DOHH2 (cell line): ENCODE results near the gene AFAP1.

Experiments
- H3F3A ChIP-seq: fragments of 200-600 bp; sonication (generic), shearing (Covaris generic); 2 replicates; pipeline ENCODE4 v1.6.0; 2016; ENCODE audit warnings: antibody characterized with exemption, mild to moderate bottlenecking; ENCODE audit not compliant: control insufficient read depth, insufficient read depth
- H3K27ac ChIP-seq: fragments of 200-600 bp; sonication (generic); 2 replicates; pipeline ENCODE4 v1.5.1; 2014; ENCODE audit warnings: low read depth, mild to moderate bottlenecking, low read length, moderate library complexity
- H3K27me3 ChIP-seq: fragments of 200-600 bp; sonication (generic); 2 replicates; pipeline ENCODE4 v1.6.1; 2014; ENCODE audit warnings: mild to moderate bottlenecking, low read length, mixed read lengths; ENCODE audit not compliant: control insufficient read depth
- H3K36me3 ChIP-seq: fragments of 200-600 bp; sonication (generic); 2 replicates; pipeline ENCODE4 v1.6.1; 2014; ENCODE audit warnings: mild to moderate bottlenecking, low read length, moderate library complexity, mixed read lengths; ENCODE audit not compliant: control insufficient read depth
- H3K4me1 ChIP-seq: fragments of 200-600 bp; sonication (generic); 2 replicates; pipeline ENCODE4 v1.6.1; 2014; ENCODE audit warnings: mild to moderate bottlenecking, low read length, mixed read lengths; ENCODE audit not compliant: control insufficient read depth
- H3K4me2 ChIP-seq: fragments of 200-600 bp; sonication (generic); 2 replicates; pipeline ENCODE4 v1.6.0; 2014; ENCODE audit warnings: mild to moderate bottlenecking, low read length, moderate library complexity
- H3K4me3 ChIP-seq: fragments of 200-600 bp; sonication (generic); 2 replicates; pipeline ENCODE4 v1.5.1; 2014; ENCODE audit warnings: mild to moderate bottlenecking, low read length, mixed read lengths
- H3K79me2 ChIP-seq: fragments of 200-600 bp; sonication (generic); 2 replicates; pipeline ENCODE4 v1.6.1; 2014; ENCODE audit warnings: mild to moderate bottlenecking, low read length, mixed read lengths; ENCODE audit not compliant: control insufficient read depth
- H3K9me2 ChIP-seq: fragments of 200-600 bp; sonication (generic); replicated peaks from 2 replicates; pipeline ENCODE4 v1.6.1; 2014; ENCODE audit warnings: mild to moderate bottlenecking, low read length, mixed read lengths; ENCODE audit not compliant: control insufficient read depth
- H3K9me3 ChIP-seq: fragments of 200-600 bp; sonication (generic); 2 replicates; pipeline ENCODE4 v1.6.1; 2014; ENCODE audit warnings: antibody characterized with exemption, low read length, mixed read lengths; ENCODE audit not compliant: control insufficient read depth, insufficient read depth
- H4K20me1 ChIP-seq: fragments of 200-600 bp; sonication (generic); 2 replicates; pipeline ENCODE4 v1.6.0; 2014; ENCODE audit warnings: low read depth, mild to moderate bottlenecking, antibody characterized with exemption, low read length, moderate library complexity; ENCODE audit not compliant: control insufficient read depth, insufficient read depth
- EZH2phosphoT487 ChIP-seq: fragments of 200-600 bp; sonication (generic); IDR thresholded peaks from 2 replicates; pipeline ENCODE4 v1.6.1; 2017; ENCODE audit warnings: borderline replicate concordance, mild to moderate bottlenecking, antibody characterized with exemption, low read length, moderate library complexity, mixed read lengths
- TF ChIP-seq, protein P1 (sequence below): fragments of 200-600 bp; sonication (generic); IDR thresholded peaks from one replicate; pipeline ENCODE4 v1.5.1; 2014; ENCODE audit warnings: antibody characterized with exemption, mild to moderate bottlenecking, low read depth, low read length; ENCODE audit not compliant: poor library complexity, severe bottlenecking

Gene AFAP1

GRCh38 chr4:7917669-7918068 is 22.0 kb downstream of the AFAP1 start:
- no peaks in the 10 kb centered on the region for H3K9me3 ChIP-seq
- no peak overlapping the region for H3K4me2 ChIP-seq
- H3K4me1 ChIP-seq, result no peaks in the 10 kb centered on the region
- no peak overlapping the region for H3K4me3 ChIP-seq
- H3K27me3 ChIP-seq, result peaks cover 6% of the 10 kb centered on the region; the same call in 1 of the 2 replicates
- TF ChIP-seq, protein P1, sequence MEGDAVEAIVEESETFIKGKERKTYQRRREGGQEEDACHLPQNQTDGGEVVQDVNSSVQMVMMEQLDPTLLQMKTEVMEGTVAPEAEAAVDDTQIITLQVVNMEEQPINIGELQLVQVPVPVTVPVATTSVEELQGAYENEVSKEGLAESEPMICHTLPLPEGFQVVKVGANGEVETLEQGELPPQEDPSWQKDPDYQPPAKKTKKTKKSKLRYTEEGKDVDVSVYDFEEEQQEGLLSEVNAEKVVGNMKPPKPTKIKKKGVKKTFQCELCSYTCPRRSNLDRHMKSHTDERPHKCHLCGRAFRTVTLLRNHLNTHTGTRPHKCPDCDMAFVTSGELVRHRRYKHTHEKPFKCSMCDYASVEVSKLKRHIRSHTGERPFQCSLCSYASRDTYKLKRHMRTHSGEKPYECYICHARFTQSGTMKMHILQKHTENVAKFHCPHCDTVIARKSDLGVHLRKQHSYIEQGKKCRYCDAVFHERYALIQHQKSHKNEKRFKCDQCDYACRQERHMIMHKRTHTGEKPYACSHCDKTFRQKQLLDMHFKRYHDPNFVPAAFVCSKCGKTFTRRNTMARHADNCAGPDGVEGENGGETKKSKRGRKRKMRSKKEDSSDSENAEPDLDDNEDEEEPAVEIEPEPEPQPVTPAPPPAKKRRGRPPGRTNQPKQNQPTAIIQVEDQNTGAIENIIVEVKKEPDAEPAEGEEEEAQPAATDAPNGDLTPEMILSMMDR, result no peak
- TF ChIP-seq EZH2phosphoT487, result no peak
- no peaks in the 10 kb centered on the region for H3F3A ChIP-seq
- H3K9me2 ChIP-seq, result no peaks in the 10 kb centered on the region
- H3K36me3 ChIP-seq, result no peaks in the 10 kb centered on the region
- no peaks in the 10 kb centered on the region for H4K20me1 ChIP-seq
- H3K27ac ChIP-seq, result no peak overlapping the region
- no peaks in the 10 kb centered on the region for H3K79me2 ChIP-seq

- no peaks in the 10 kb centered on the region for H3K9me3 ChIP-seq
- TF ChIP-seq, protein P1, result no peak
- no peak for TF ChIP-seq EZH2phosphoT487
- H3K4me1 ChIP-seq, result no peaks in the 10 kb centered on the region
- H3K27me3 ChIP-seq, result peaks cover 6% of the 10 kb centered on the region; the same call in 1 of the 2 replicates
- H4K20me1 ChIP-seq, result no peaks in the 10 kb centered on the region
- no peaks in the 10 kb centered on the region for H3K79me2 ChIP-seq
- no peaks in the 10 kb centered on the region for H3K36me3 ChIP-seq
- no peak overlapping the region for H3K4me2 ChIP-seq
- no peaks in the 10 kb centered on the region for H3K9me2 ChIP-seq
- no peak overlapping the region for H3K4me3 ChIP-seq
- H3K27ac ChIP-seq, result no peak overlapping the region
- no peaks in the 10 kb centered on the region for H3F3A ChIP-seq
These were observed 23.8 kb downstream of the AFAP1 start for GRCh38 chr4:7915875-7916242.

DNA sequence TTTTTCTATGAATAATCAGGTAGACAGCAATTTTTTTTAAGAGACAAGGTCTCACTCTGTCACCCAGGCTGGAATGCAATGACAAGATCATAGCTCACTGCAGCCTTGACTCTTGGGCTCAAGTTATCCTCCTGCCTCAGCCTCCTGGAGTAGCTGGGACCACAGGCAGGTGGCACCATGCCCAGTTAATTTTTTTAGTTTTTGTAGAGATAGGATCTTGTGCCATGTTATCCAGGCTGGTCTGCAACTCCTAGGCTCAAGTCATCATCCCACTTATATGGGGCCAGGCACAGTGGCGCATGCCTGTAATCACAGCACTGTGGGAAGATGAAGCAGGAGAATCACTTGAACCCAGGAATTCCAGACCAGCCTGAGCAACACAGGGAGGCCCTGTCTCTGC is 26.8 kb downstream of the AFAP1 start:
- H3K4me1 ChIP-seq, result peaks cover 6% of the 10 kb centered on the region

More for the DNA sequence above, 26.8 kb downstream of the AFAP1 start:
- no peaks in the 10 kb centered on the region for H3K9me3 ChIP-seq
- no peaks in the 10 kb centered on the region for H3K36me3 ChIP-seq
- no peaks in the 10 kb centered on the region for H3F3A ChIP-seq
- H3K9me2 ChIP-seq, result no peaks in the 10 kb centered on the region
- no peak overlapping the region for H3K4me2 ChIP-seq
- no peak overlapping the region for H3K4me3 ChIP-seq
- H4K20me1 ChIP-seq, result no peaks in the 10 kb centered on the region
- no peak overlapping the region for H3K27ac ChIP-seq
- TF ChIP-seq, protein P1, result no peak
- TF ChIP-seq EZH2phosphoT487, result no peak
- H3K79me2 ChIP-seq, result no peaks in the 10 kb centered on the region
- H3K27me3 ChIP-seq, result peaks cover 6% of the 10 kb centered on the region
